MM.1S (cell line): Measurements from ENCODE around the gene TXNRD1.

Source experiments
- DNase-seq: peaks from one replicate; pipeline ENCODE4 v3.0.0-alpha.2; 2015
- H2AFZ ChIP-seq: fragments of 300-600 bp; sonication (generic); 2 replicates; pipeline ENCODE4 v1.6.0; 2016; ENCODE audit warnings: antibody characterized with exemption, low read length
- H3F3A ChIP-seq: fragments of 300-600 bp; sonication (generic); 2 replicates; pipeline ENCODE4 v1.6.1; 2016; ENCODE audit warnings: mild to moderate bottlenecking, antibody characterized with exemption, low read length, moderate library complexity, mixed read lengths; ENCODE audit not compliant: insufficient read depth
- H3K27ac ChIP-seq: fragments of 300-600 bp; sonication (generic); 2 replicates; pipeline ENCODE4 v1.5.1; 2016; ENCODE audit warnings: mild to moderate bottlenecking, low read length
- H3K27me3 ChIP-seq: fragments of 300-600 bp; sonication (generic); replicated peaks from 2 replicates; pipeline ENCODE4 v1.6.0; 2016; ENCODE audit warnings: low read length; ENCODE audit not compliant: insufficient read depth
- H3K36me3 ChIP-seq: fragments of 300-600 bp; sonication (generic); replicated peaks from 2 replicates; pipeline ENCODE4 v1.6.1; 2016; ENCODE audit warnings: mild to moderate bottlenecking, low read length, mixed read lengths; ENCODE audit not compliant: insufficient read depth
- H3K4me1 ChIP-seq: fragments of 300-600 bp; sonication (generic); 2 replicates; pipeline ENCODE4 v1.6.1; 2016; ENCODE audit warnings: low read length, mixed read lengths
- H3K4me2 ChIP-seq: fragments of 300-600 bp; sonication (generic); 2 replicates; pipeline ENCODE4 v1.6.0; 2016; ENCODE audit warnings: low read depth, low read length
- H3K4me3 ChIP-seq: fragments of 300-600 bp; sonication (generic); 2 replicates; pipeline ENCODE4 v1.5.1; 2016; ENCODE audit warnings: low read length, mixed read lengths
- H3K79me2 ChIP-seq: fragments of 300-600 bp; sonication (generic); 2 replicates; pipeline ENCODE4 v1.6.1; 2016; ENCODE audit warnings: mixed run types, low read length, mixed read lengths
- H3K9ac ChIP-seq: fragments of 300-600 bp; sonication (generic); 2 replicates; pipeline ENCODE4 v1.6.1; 2016; ENCODE audit warnings: low read length, mixed read lengths
- H3K9me2 ChIP-seq: fragments of 300-600 bp; sonication (generic); replicated peaks from 2 replicates; pipeline ENCODE4 v1.6.1; 2016; ENCODE audit warnings: mild to moderate bottlenecking, low read length, mixed read lengths; ENCODE audit not compliant: insufficient read depth
- H3K9me3 ChIP-seq: fragments of 300-600 bp; sonication (generic); replicated peaks from 2 replicates; pipeline ENCODE4 v1.6.1; 2016; ENCODE audit warnings: mild to moderate bottlenecking, low read length, mixed read lengths; ENCODE audit not compliant: insufficient read depth
- H4K20me1 ChIP-seq: fragments of 300-600 bp; sonication (generic); 2 replicates; pipeline ENCODE4 v1.6.1; 2016; ENCODE audit warnings: mild to moderate bottlenecking, low read length, moderate library complexity, mixed read lengths; ENCODE audit not compliant: insufficient read depth
- EZH2 ChIP-seq: fragments of 300-600 bp; sonication (generic); optimal IDR thresholded peaks from 2 replicates; pipeline ENCODE3; 2017; ENCODE audit warnings: low read depth, mild to moderate bottlenecking, antibody characterized with exemption, low read length, mixed read lengths
- EZH2phosphoT487 ChIP-seq: fragments of 300-600 bp; sonication (generic); IDR thresholded peaks from 2 replicates; pipeline ENCODE4 v1.6.1; 2018; ENCODE audit warnings: antibody characterized with exemption, low read length
- TF ChIP-seq, protein P1 (sequence below): fragments of 300-600 bp; sonication (generic); IDR thresholded peaks from 2 replicates; pipeline ENCODE4 v1.5.1; 2016; ENCODE audit warnings: antibody characterized with exemption, low read length, mixed read lengths

The TXNRD1 gene

DNA sequence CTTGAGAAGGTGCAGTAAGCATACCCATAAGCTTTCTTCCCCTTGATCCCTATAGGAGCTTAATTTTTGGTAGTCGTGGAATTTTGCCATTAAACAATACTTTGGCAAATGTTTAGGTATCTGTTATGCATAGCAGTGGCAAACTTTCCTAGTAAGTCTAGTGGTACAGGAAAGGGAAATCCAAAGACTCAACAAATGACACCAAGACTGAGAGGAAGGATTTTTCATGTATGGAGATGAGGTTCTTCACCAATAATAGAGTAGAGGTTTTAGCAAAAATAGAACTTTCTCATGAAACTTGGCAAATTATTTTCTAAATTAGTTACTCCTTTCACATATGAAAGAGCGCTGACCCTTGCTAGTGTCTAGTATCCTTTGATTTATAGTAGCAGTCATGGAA, 90.8 kb downstream of the TXNRD1 start:
- Histone ChIP-seq H3K4me2 (no peak overlapping the region), H4K20me1 (peaks cover 27% of the 10 kb centered on the region; the same call in 1 of the 2 replicates), H3K4me1 (no peaks in the 10 kb centered on the region), H2AFZ (no peak overlapping the region), H3K4me3 (no peak overlapping the region), H3K36me3 (peaks cover 10% of the 10 kb centered on the region; the same call in 1 of the 2 replicates), H3K79me2 (peaks cover 99% of the 10 kb centered on the region), H3K27me3 (no peaks in the 10 kb centered on the region), H3F3A (0 out of 2 replicates have a peak, but pooled peaks cover 4% of the 10 kb centered on the region), H3K9me3 (no peaks in the 10 kb centered on the region), H3K9me2 (no peaks in the 10 kb centered on the region), H3K9ac (no peak overlapping the region), H3K27ac (no peak overlapping the region)
- no peak for DNase-seq
- TF ChIP-seq EZH2phosphoT487, result no peak
- TF ChIP-seq, protein P1, sequence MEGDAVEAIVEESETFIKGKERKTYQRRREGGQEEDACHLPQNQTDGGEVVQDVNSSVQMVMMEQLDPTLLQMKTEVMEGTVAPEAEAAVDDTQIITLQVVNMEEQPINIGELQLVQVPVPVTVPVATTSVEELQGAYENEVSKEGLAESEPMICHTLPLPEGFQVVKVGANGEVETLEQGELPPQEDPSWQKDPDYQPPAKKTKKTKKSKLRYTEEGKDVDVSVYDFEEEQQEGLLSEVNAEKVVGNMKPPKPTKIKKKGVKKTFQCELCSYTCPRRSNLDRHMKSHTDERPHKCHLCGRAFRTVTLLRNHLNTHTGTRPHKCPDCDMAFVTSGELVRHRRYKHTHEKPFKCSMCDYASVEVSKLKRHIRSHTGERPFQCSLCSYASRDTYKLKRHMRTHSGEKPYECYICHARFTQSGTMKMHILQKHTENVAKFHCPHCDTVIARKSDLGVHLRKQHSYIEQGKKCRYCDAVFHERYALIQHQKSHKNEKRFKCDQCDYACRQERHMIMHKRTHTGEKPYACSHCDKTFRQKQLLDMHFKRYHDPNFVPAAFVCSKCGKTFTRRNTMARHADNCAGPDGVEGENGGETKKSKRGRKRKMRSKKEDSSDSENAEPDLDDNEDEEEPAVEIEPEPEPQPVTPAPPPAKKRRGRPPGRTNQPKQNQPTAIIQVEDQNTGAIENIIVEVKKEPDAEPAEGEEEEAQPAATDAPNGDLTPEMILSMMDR, result no peak
- TF ChIP-seq EZH2, result no peak

DNA sequence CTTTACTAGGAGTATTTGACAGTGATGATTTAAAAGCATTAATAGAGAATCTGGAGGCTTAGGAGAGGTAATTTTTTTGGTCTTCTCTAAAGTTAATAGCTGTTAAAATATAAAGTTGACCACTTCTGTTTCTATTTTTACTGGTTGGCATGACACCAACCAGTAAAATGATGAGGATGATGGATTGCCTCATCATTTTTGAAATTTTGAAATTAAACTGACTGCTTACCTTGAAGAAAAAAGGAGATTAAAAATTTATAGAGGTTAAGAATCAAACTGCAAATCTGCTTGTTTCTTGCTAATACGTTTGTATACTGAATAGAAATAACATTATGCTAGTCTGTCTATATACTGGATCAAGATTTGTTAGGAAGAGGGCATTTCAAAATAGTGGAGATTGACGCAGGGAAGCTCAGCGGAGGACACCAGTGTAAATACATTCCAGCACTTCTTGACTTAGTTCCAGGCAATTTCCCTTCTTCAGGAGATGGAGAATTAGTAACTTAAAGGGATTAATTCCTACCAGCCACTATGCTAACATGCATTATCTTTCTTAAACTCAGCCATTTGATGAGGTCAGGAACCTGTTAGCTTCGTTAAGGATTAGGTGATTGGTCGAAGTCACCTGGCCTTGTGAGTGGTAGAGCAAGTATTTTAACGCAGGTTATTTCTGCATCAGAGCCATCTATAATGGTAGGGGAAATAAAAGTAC, 91.5 kb downstream of the TXNRD1 start:
- Histone ChIP-seq H3K4me3 (no peak overlapping the region), H3F3A (0 out of 2 replicates have a peak, but pooled peaks cover 4% of the 10 kb centered on the region), H2AFZ (no peak overlapping the region), H3K27me3 (no peaks in the 10 kb centered on the region), H3K9ac (no peak overlapping the region), H3K36me3 (peaks cover 10% of the 10 kb centered on the region; the same call in 1 of the 2 replicates), H4K20me1 (peaks cover 24% of the 10 kb centered on the region; the same call in 1 of the 2 replicates), H3K27ac (no peak overlapping the region), H3K79me2 (peaks cover 95% of the 10 kb centered on the region), H3K9me3 (no peaks in the 10 kb centered on the region), H3K4me2 (no peak overlapping the region), H3K4me1 (no peaks in the 10 kb centered on the region), H3K9me2 (no peaks in the 10 kb centered on the region)
- TF ChIP-seq EZH2, result no peak
- no peak for TF ChIP-seq EZH2phosphoT487
- TF ChIP-seq, protein P1, result no peak
- DNase-seq, result no peak

DNA sequence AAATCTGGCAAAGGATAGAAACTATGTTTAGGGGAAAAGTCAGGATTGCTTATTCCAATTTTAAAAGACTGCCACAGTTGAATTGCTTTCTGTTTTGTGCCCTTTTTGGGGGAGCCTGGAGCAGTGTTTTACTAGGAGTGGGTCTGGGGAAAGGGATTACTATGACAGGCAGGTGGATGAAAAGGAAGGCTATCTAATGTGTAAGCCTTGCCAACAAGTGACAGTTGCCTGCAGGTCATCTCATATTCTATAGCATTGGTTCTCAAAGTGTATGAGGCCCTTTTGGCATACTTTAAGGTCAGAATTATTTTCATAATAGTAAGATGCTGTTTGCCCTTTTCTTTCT, 92.0 kb downstream of the TXNRD1 start:
- Histone ChIP-seq H3K9me3 (no peaks in the 10 kb centered on the region), H3K79me2 (peaks cover 95% of the 10 kb centered on the region), H3K4me2 (no peak overlapping the region), H4K20me1 (peaks cover 22% of the 10 kb centered on the region; the same call in 1 of the 2 replicates), H3K27ac (no peak overlapping the region), H3K27me3 (no peaks in the 10 kb centered on the region), H2AFZ (no peak overlapping the region), H3K4me3 (no peak overlapping the region), H3F3A (0 out of 2 replicates have a peak, but pooled peaks cover 4% of the 10 kb centered on the region), H3K36me3 (peaks cover 12% of the 10 kb centered on the region; the same call in 1 of the 2 replicates), H3K9me2 (no peaks in the 10 kb centered on the region), H3K9ac (no peak overlapping the region), H3K4me1 (no peaks in the 10 kb centered on the region)
- DNase-seq, result no peak
- TF ChIP-seq, protein P1, result no peak
- TF ChIP-seq EZH2phosphoT487, result no peak
- no peak for TF ChIP-seq EZH2
